ENCODE measurements around the gene HS3ST5.

- TF ChIP-seq POLR2A (IDR thresholded peaks at IDR 0.05): no peak
- TF ChIP-seq, protein P1, sequence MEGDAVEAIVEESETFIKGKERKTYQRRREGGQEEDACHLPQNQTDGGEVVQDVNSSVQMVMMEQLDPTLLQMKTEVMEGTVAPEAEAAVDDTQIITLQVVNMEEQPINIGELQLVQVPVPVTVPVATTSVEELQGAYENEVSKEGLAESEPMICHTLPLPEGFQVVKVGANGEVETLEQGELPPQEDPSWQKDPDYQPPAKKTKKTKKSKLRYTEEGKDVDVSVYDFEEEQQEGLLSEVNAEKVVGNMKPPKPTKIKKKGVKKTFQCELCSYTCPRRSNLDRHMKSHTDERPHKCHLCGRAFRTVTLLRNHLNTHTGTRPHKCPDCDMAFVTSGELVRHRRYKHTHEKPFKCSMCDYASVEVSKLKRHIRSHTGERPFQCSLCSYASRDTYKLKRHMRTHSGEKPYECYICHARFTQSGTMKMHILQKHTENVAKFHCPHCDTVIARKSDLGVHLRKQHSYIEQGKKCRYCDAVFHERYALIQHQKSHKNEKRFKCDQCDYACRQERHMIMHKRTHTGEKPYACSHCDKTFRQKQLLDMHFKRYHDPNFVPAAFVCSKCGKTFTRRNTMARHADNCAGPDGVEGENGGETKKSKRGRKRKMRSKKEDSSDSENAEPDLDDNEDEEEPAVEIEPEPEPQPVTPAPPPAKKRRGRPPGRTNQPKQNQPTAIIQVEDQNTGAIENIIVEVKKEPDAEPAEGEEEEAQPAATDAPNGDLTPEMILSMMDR (IDR thresholded peaks at IDR 0.05 in 8 of 11, conservative IDR thresholded peaks at IDR 0.05 in 3 of 11): no peak
Measured at GRCh38 chr6:114160881-114161280, 181.9 kb downstream of the HS3ST5 start.
